Measurements from ENCODE around the gene ERRFI1.

GRCh38 chr1:8061673-8062386, 35.7 kb upstream of the ERRFI1 start:
- TF ChIP-seq EP300 (IDR thresholded peaks at IDR 0.05; ENCODE audit: borderline replicate concordance) (no peak), USF1 (IDR thresholded peaks at IDR 0.05) (no peak), REST (IDR thresholded peaks at IDR 0.05; ENCODE audit: low read depth) (no peak), TAF1 (IDR thresholded peaks at IDR 0.05; ENCODE audit: low read depth) (no peak), EGR1 (IDR thresholded peaks at IDR 0.05) (no peak), FOXM1 (IDR thresholded peaks at IDR 0.05; ENCODE audit: borderline replicate concordance, low read depth) (no peak), CEBPB (IDR thresholded peaks at IDR 0.05) (no peak), CREB1 (IDR thresholded peaks at IDR 0.05; ENCODE audit: low read depth) (no peak), ZBTB7A (IDR thresholded peaks at IDR 0.05; ENCODE audit: low read depth) (no peak), TCF12 (IDR thresholded peaks at IDR 0.05; ENCODE audit: low read depth) (no peak), YY1 (IDR thresholded peaks at IDR 0.05; ENCODE audit: low read depth) (no peak), TEAD4 (IDR thresholded peaks at IDR 0.05) (no peak)

Measured in Ishikawa (cell line).